K562 (cell line): ENCODE data around the gene RBM7. TPM values are rescaled to one million over a fixed set of nuclear protein-coding genes. Genes with fewer than 3 reads are reported as not detected.

ENCODE experiments used
- ASH1L ChIP-seq: fragments of 450-650 bp; IDR thresholded peaks from 2 replicates; pipeline ENCODE4 v1.6.1; 2018; ENCODE audit warnings: borderline replicate concordance, mild to moderate bottlenecking, low read depth; ENCODE audit not compliant: partially characterized antibody
- ATF7 ChIP-seq: fragments of 450-650 bp; IDR thresholded peaks from 2 replicates; pipeline ENCODE4 v1.7.1; 2014; ENCODE audit warnings: mild to moderate bottlenecking, moderate library complexity
- E2F3 ChIP-seq: fragments of 250-450 bp; sonication (Bioruptor Pico); IDR thresholded peaks from 2 replicates; pipeline ENCODE4 v1.4.0; 2020; ENCODE audit warnings: mild to moderate bottlenecking
- FOSL1 ChIP-seq: fragments of 200-800 bp; sonication (Bioruptor generic); conservative IDR thresholded peaks from 2 replicates; pipeline ENCODE4 v1.6.1; 2016; ENCODE audit warnings: missing genetic modification characterization, missing compliant biosample characterization
- GABPB1 ChIP-seq: sonication (generic); formaldehyde crosslinking; IDR thresholded peaks from 2 replicates; pipeline ENCODE4 v1.8.0; 2022; ENCODE audit warnings: mild to moderate bottlenecking, missing genetic modification reagents
- GATA2 ChIP-seq: sonication (generic); formaldehyde crosslinking; IDR thresholded peaks from 2 replicates; pipeline ENCODE4 v1.4.0; 2020; ENCODE audit warnings: mild to moderate bottlenecking, missing genetic modification reagents
- GATAD2A ChIP-seq: fragments of 450-650 bp; IDR thresholded peaks from 2 replicates; pipeline ENCODE4 v1.6.1; 2017
- KLF1 ChIP-seq: fragments of 450-650 bp; IDR thresholded peaks from 2 replicates; pipeline ENCODE4 v1.6.1; 2016; ENCODE audit warnings: missing genetic modification characterization, missing compliant biosample characterization
- MEF2D ChIP-seq: conservative IDR thresholded peaks from 2 replicates; pipeline ENCODE4 v1.6.1; 2016; ENCODE audit warnings: low read depth, missing genetic modification characterization, missing compliant biosample characterization
- NFIX ChIP-seq: fragments of 250-450 bp; sonication (Bioruptor Pico); IDR thresholded peaks from 2 replicates; pipeline ENCODE4 v1.4.0; 2020; ENCODE audit warnings: low read depth, mild to moderate bottlenecking, moderate library complexity
- NR2C1 ChIP-seq, 2 experiments: fragments of 450-650 bp; IDR thresholded peaks; 2 replicates each; pipeline ENCODE4 v1.6.1; 2017; ENCODE audit warnings: mild to moderate bottlenecking in 2 of 2, antibody characterized with exemption in 1 of 2, inconsistent platforms in 1 of 2, missing compliant biosample characterization in 1 of 2, missing genetic modification characterization in 1 of 2
- PHF20 ChIP-seq: fragments of 450-650 bp; IDR thresholded peaks from 2 replicates; pipeline ENCODE4 v1.6.1; 2018; ENCODE audit not compliant: partially characterized antibody
- POLR2G ChIP-seq: fragments of 200-400 bp; formaldehyde crosslinking; IDR thresholded peaks from 2 replicates; pipeline ENCODE4 v1.6.1; 2017; ENCODE audit warnings: low read depth, mild to moderate bottlenecking, antibody characterized with exemption, low read length, moderate library complexity
- SMAD4 ChIP-seq: fragments of 250-450 bp; sonication (Bioruptor Pico); conservative IDR thresholded peaks from 2 replicates; pipeline ENCODE4 v1.8.0; 2021; ENCODE audit warnings: inconsistent platforms, mild to moderate bottlenecking, moderate library complexity
- TARDBP ChIP-seq: fragments of 450-650 bp; IDR thresholded peaks from 2 replicates; pipeline ENCODE4 v1.6.1; 2016
- TRIM28 ChIP-seq: fragments of 450-650 bp; IDR thresholded peaks from 2 replicates; pipeline ENCODE4 v1.6.1; 2017
- ZBTB7A ChIP-seq: IDR thresholded peaks from 2 replicates; pipeline ENCODE4 v1.6.1; 2011; ENCODE audit warnings: low read depth, mild to moderate bottlenecking, low read length, moderate library complexity, borderline replicate concordance; ENCODE audit not compliant: control insufficient read depth
- ZC3H4 ChIP-seq: sonication (generic); formaldehyde crosslinking; IDR thresholded peaks from 2 replicates; pipeline ENCODE4 v1.9.0; 2021; ENCODE audit warnings: missing genetic modification reagents, borderline replicate concordance
- ZNF583 ChIP-seq: fragments of 250-450 bp; sonication (Bioruptor Pico); IDR thresholded peaks from 2 replicates; pipeline ENCODE4 v1.4.0; 2020
- polyA plus RNA-seq, 8 experiments: library from polyadenylated mRNA; depleted of rRNA in 4 of 8; stranded (reverse) in 5 of 8; unstranded in 3 of 8; fragments of >200 nt; fragmentation: Nextera tagmentation in 2 of 8; fragmentation: Illumina TruSeq in 1 of 8; extraction: Ambion mirVana in 2 of 8; extraction: Trizol in 1 of 8; gene quantifications; 2 replicates each; pipeline versions ENCODE4 v1.2.1 to v1.2.3, GENCODE V29; 2011 to 2014; ENCODE audit warnings: inconsistent platforms in 1 of 8, missing spikeins in 1 of 8
- total RNA-seq, 7 experiments: library from RNA; depleted of rRNA in 6 of 7; stranded (reverse); fragments of >200 nt in 6 of 7; fragmentation: Illumina TruSeq in 2 of 7; extraction: Trizol in 2 of 7; gene quantifications; 2 replicates each; pipeline versions ENCODE4 v1.2.1 to v1.2.3, GENCODE V29; 2011 to 2021; ENCODE audit warnings: low replicate concordance in 1 of 7
- TF ChIP-seq, protein P1 (sequence below): sonication (generic); formaldehyde crosslinking; IDR thresholded peaks from 2 replicates; pipeline ENCODE4 v1.8.0; 2022; ENCODE audit warnings: mild to moderate bottlenecking, missing genetic modification reagents, borderline replicate concordance
- TF ChIP-seq, protein P2 (sequence below): sonication (generic); IDR thresholded peaks from 2 replicates; pipeline ENCODE4 v1.6.1; 2016
- TF ChIP-seq, protein P3 (sequence below): sonication (generic); formaldehyde crosslinking; IDR thresholded peaks from 2 replicates; pipeline ENCODE4 v1.4.0; 2020; ENCODE audit warnings: mild to moderate bottlenecking, missing genetic modification reagents
- TF ChIP-seq, protein P4 (sequence below): fragments of 450-650 bp; IDR thresholded peaks from 2 replicates; pipeline ENCODE4 v1.6.1; 2016; ENCODE audit warnings: antibody characterized with exemption

Gene RBM7
- total and polyA plus RNA-seq, 9 of the 15 experiments (the other 6 are each of a cell fraction or from before 2014, with no cell fraction given): 26.0 to 76.8 (median 49.6) TPM

DNA sequence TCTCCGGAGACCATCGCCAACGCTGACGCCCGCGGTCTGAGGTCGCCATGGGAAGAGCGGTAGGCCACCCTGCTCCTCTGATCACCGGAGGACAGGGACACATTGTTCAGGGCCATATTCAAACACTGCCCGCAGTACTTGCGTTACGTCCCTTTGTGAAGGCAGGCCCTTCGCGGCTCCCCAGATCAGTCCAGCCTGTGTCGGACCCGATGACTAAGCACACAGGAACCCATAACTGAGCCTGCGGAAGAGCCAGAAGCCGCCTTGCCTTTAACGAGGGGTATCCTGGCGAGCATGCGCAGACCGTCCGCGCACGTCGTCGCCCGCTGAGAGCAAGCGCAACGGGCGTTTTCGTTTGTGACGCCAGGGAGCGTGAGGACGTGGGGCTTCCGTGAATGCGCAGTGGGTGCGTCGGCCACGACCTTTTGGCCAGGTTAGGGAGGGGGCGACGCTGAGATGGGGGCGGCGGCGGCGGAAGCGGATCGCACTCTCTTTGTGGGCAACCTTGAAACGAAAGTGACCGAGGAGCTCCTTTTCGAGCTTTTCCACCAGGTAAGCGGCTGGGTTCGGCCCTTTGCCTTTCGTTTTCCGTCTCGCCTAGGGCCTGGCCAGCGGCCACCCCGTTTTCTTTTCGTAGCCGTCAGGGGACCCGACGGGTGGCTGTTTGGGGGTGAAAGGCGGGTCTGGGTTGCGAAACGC, at the start of gene RBM7, which contains the start of gene C11orf71 (continued):
- TF ChIP-seq POLR2G (peak; percentile 96), TARDBP (0 out of 2 replicates have a peak, but pooled peaks have one; percentile 17), KLF1 (no peak), ZNF583 (CRISPR knock-in tag) (peak; percentile 72; the same call in 1 of the 2 replicates), E2F3 (CRISPR knock-in tag) (no peak), MEF2D (tag) (no peak), ASH1L (no peak), NFIX (CRISPR knock-in tag) (no peak), TRIM28 (0 out of 2 replicates have a peak, but pooled peaks have one; percentile 16), FOSL1 (peak; percentile 83), ZC3H4 (CRISPR knock-in tag) (no peak), NR2C1 (IDR thresholded peaks at IDR 0.05) (peak; percentile 79), NR2C1 (tag; IDR thresholded peaks at IDR 0.05) (peak; percentile 85), ZBTB7A (peak; percentile 91), GABPB1 (CRISPR knock-in tag) (peak; percentile 79), PHF20 (peak; percentile 51), GATA2 (no peak), GATAD2A (no peak; the same call in 1 of the 2 replicates), SMAD4 (CRISPR knock-in tag) (peak; percentile 62), ATF7 (peak; percentile 90)
- TF ChIP-seq, protein P1, sequence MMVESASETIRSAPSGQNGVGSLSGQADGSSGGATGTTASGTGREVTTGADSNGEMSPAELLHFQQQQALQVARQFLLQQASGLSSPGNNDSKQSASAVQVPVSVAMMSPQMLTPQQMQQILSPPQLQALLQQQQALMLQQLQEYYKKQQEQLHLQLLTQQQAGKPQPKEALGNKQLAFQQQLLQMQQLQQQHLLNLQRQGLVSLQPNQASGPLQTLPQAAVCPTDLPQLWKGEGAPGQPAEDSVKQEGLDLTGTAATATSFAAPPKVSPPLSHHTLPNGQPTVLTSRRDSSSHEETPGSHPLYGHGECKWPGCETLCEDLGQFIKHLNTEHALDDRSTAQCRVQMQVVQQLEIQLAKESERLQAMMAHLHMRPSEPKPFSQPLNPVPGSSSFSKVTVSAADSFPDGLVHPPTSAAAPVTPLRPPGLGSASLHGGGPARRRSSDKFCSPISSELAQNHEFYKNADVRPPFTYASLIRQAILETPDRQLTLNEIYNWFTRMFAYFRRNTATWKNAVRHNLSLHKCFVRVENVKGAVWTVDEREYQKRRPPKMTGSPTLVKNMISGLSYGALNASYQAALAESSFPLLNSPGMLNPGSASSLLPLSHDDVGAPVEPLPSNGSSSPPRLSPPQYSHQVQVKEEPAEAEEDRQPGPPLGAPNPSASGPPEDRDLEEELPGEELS (CRISPR knock-in tag): peak; percentile 74
- TF ChIP-seq, protein P2, sequence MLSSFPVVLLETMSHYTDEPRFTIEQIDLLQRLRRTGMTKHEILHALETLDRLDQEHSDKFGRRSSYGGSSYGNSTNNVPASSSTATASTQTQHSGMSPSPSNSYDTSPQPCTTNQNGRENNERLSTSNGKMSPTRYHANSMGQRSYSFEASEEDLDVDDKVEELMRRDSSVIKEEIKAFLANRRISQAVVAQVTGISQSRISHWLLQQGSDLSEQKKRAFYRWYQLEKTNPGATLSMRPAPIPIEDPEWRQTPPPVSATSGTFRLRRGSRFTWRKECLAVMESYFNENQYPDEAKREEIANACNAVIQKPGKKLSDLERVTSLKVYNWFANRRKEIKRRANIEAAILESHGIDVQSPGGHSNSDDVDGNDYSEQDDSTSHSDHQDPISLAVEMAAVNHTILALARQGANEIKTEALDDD: peak; percentile 9; the same call in 1 of the 2 replicates
- TF ChIP-seq, protein P3, sequence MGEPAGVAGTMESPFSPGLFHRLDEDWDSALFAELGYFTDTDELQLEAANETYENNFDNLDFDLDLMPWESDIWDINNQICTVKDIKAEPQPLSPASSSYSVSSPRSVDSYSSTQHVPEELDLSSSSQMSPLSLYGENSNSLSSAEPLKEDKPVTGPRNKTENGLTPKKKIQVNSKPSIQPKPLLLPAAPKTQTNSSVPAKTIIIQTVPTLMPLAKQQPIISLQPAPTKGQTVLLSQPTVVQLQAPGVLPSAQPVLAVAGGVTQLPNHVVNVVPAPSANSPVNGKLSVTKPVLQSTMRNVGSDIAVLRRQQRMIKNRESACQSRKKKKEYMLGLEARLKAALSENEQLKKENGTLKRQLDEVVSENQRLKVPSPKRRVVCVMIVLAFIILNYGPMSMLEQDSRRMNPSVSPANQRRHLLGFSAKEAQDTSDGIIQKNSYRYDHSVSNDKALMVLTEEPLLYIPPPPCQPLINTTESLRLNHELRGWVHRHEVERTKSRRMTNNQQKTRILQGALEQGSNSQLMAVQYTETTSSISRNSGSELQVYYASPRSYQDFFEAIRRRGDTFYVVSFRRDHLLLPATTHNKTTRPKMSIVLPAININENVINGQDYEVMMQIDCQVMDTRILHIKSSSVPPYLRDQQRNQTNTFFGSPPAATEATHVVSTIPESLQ (CRISPR knock-in tag): no peak
- TF ChIP-seq, protein P4, sequence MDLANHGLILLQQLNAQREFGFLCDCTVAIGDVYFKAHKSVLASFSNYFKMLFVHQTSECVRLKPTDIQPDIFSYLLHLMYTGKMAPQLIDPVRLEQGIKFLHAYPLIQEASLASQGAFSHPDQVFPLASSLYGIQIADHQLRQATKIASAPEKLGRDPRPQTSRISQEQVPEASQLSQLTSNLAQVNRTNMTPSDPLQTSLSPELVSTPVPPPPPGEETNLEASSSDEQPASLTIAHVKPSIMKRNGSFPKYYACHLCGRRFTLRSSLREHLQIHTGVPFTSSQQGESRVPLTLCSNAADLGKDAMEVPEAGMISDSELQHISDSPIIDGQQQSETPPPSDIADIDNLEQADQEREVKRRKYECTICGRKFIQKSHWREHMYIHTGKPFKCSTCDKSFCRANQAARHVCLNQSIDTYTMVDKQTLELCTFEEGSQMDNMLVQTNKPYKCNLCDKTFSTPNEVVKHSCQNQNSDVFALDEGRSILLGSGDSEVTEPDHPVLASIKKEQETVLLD: peak; percentile 99
